ENCODE results near the gene A1BG.

DNA sequence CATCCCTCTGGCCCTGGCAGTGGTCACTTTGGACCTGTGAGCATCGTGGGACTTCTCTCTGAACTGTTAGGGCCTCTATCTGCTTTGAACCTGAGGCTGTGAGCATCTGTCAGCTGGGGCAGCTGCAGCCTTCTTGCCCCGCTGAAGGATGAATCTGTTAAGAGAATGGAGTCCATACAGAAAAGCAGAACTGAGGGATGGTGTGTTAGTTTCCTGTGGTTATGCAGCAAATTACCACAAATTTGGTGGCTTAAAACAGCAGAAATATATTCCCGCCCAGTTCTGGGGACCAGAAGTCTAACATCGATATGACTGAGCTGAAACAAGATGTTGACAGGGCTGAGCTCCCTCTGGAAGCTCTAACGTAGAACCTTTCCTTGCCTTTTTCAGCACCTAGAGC, 10.9 kb upstream of the A1BG start:
- TF ChIP-seq, protein P1, sequence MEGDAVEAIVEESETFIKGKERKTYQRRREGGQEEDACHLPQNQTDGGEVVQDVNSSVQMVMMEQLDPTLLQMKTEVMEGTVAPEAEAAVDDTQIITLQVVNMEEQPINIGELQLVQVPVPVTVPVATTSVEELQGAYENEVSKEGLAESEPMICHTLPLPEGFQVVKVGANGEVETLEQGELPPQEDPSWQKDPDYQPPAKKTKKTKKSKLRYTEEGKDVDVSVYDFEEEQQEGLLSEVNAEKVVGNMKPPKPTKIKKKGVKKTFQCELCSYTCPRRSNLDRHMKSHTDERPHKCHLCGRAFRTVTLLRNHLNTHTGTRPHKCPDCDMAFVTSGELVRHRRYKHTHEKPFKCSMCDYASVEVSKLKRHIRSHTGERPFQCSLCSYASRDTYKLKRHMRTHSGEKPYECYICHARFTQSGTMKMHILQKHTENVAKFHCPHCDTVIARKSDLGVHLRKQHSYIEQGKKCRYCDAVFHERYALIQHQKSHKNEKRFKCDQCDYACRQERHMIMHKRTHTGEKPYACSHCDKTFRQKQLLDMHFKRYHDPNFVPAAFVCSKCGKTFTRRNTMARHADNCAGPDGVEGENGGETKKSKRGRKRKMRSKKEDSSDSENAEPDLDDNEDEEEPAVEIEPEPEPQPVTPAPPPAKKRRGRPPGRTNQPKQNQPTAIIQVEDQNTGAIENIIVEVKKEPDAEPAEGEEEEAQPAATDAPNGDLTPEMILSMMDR (IDR thresholded peaks at IDR 0.05) = no peak
- no peak for TF ChIP-seq POLR2A (IDR thresholded peaks at IDR 0.05)
- TF ChIP-seq EP300 (IDR thresholded peaks at IDR 0.05) = no peak

Measured in tibial nerve (tissue), 4 donors.